OCI-LY3 (cell line): ENCODE data around the gene PRTFDC1.
"Not testable (repeated sequence)": the region's sequence is repeated elsewhere in the genome, so short reads cannot be mapped to it uniquely, and the experiment has no call there.

ENCODE experiments used
- H2AFZ ChIP-seq: fragments of 200-600, 300-600 bp; shearing (Covaris generic); 2 replicates; pipeline ENCODE4 v1.6.0; 2014; ENCODE audit warnings: antibody characterized with exemption, low read depth, low read length
- H3K27ac ChIP-seq: fragments of 200-600, 300-600 bp; sonication (generic); 2 replicates; pipeline ENCODE4 v1.5.1; 2014; ENCODE audit warnings: mild to moderate bottlenecking, low read length, moderate library complexity, mixed read lengths
- H3K27me3 ChIP-seq: fragments of 200-600, 300-600 bp; sonication (generic); 2 replicates; pipeline ENCODE4 v1.6.1; 2014; ENCODE audit warnings: low read depth, low read length, mixed read lengths
- H3K36me3 ChIP-seq: fragments of 200-600, 300-600 bp; sonication (generic); replicated peaks from 2 replicates; pipeline ENCODE3; 2014; ENCODE audit warnings: low read depth, low read length, mixed read lengths
- H3K4me1 ChIP-seq: fragments of 300-600, 200-600 bp; sonication (generic); 2 replicates; pipeline ENCODE4 v1.6.1; 2014; ENCODE audit warnings: low read length, mixed read lengths
- H3K4me2 ChIP-seq: fragments of 200-600, 300-600 bp; sonication (generic); 2 replicates; pipeline ENCODE4 v1.6.1; 2014; ENCODE audit warnings: low read length, mixed read lengths
- H3K4me3 ChIP-seq: fragments of 300-600, 200-600 bp; sonication (generic); 2 replicates; pipeline ENCODE4 v1.5.1; 2014; ENCODE audit warnings: antibody characterized with exemption, mild to moderate bottlenecking, low read length, moderate library complexity
- H3K79me2 ChIP-seq: fragments of 300-600, 200-600 bp; shearing (Covaris generic); 2 replicates; pipeline ENCODE4 v1.6.1; 2014; ENCODE audit warnings: mild to moderate bottlenecking, low read length, mixed read lengths
- H3K9ac ChIP-seq: fragments of 300-600, 200-600 bp; shearing (Covaris generic); 2 replicates; pipeline ENCODE4 v1.6.0; 2014; ENCODE audit warnings: mild to moderate bottlenecking, low read length, moderate library complexity
- H3K9me3 ChIP-seq: fragments of 200-600, 300-600 bp; shearing (Covaris generic); 2 replicates; pipeline ENCODE4 v1.6.1; 2014; ENCODE audit warnings: low read length, mixed read lengths; ENCODE audit not compliant: insufficient read depth
- H4K20me1 ChIP-seq: fragments of 200-600, 300-600 bp; sonication (generic); 2 replicates; pipeline ENCODE4 v1.6.1; 2016; ENCODE audit warnings: low read length, mixed read lengths; ENCODE audit not compliant: insufficient read depth
- CTCF ChIP-seq: fragments of 200-600, 300-600 bp; sonication (generic); IDR thresholded peaks from 2 replicates; pipeline ENCODE4 v1.5.1; 2014; ENCODE audit warnings: antibody characterized with exemption, low read length, low read depth
- EZH2phosphoT487 ChIP-seq: fragments of 200-600 bp; shearing (Covaris generic); IDR thresholded peaks from 2 replicates; pipeline ENCODE4 v1.6.1; 2018; ENCODE audit warnings: antibody characterized with exemption, mixed run types, low read depth

Gene PRTFDC1

GRCh38 chr10:24971374-24971773, 19.0 kb upstream of the PRTFDC1 start:
- Histone ChIP-seq H3K27ac (no peak overlapping the region), H3K9ac (no peak overlapping the region), H3K4me3 (no peak overlapping the region), H3K9me3 (no peaks in the 10 kb centered on the region), H3K4me2 (no peak overlapping the region), H3K79me2 (no peaks in the 10 kb centered on the region), H2AFZ (no peak overlapping the region), H3K27me3 (no peaks in the 10 kb centered on the region), H3K36me3 (no peaks in the 10 kb centered on the region), H4K20me1 (no peaks in the 10 kb centered on the region), H3K4me1 (no peaks in the 10 kb centered on the region)
- no peak for TF ChIP-seq EZH2phosphoT487
- TF ChIP-seq CTCF = no peak

GRCh38 chr10:24969841-24970281, 17.5 kb upstream of the PRTFDC1 start:
- Histone ChIP-seq H3K4me2 (no peak overlapping the region), H3K4me3 (no peak overlapping the region), H3K9ac (no peak overlapping the region), H4K20me1 (no peaks in the 10 kb centered on the region), H2AFZ (no peak overlapping the region), H3K4me1 (no peaks in the 10 kb centered on the region), H3K9me3 (no peaks in the 10 kb centered on the region), H3K27ac (no peak overlapping the region), H3K27me3 (no peaks in the 10 kb centered on the region), H3K79me2 (no peaks in the 10 kb centered on the region), H3K36me3 (no peaks in the 10 kb centered on the region)
- TF ChIP-seq CTCF (no peak), EZH2phosphoT487 (no peak)

- H3K27ac ChIP-seq, H3K4me1 ChIP-seq, H3K4me2 ChIP-seq, H3K79me2 ChIP-seq, H3K27me3 ChIP-seq, H4K20me1 ChIP-seq, H3K9ac ChIP-seq, H3K4me3 ChIP-seq, H3K9me3 ChIP-seq, H2AFZ ChIP-seq, H3K36me3 ChIP-seq: not testable (repeated sequence)
Measured at GRCh38 chr10:24968951-24969350, 16.5 kb upstream of the PRTFDC1 start.

- Histone ChIP-seq H3K79me2 (no peaks in the 10 kb centered on the region), H3K27me3 (no peaks in the 10 kb centered on the region), H4K20me1 (no peaks in the 10 kb centered on the region), H3K9me3 (no peaks in the 10 kb centered on the region), H3K27ac (no peak overlapping the region), H3K4me3 (no peak overlapping the region), H3K4me2 (no peak overlapping the region), H3K36me3 (no peaks in the 10 kb centered on the region), H3K4me1 (no peaks in the 10 kb centered on the region), H2AFZ (no peak overlapping the region), H3K9ac (no peak overlapping the region)
- no peak for TF ChIP-seq CTCF
- no peak for TF ChIP-seq EZH2phosphoT487
Measured at GRCh38 chr10:24968349-24968748, 15.9 kb upstream of the PRTFDC1 start.

- Histone ChIP-seq H3K79me2 (no peaks in the 10 kb centered on the region), H3K27ac (no peak overlapping the region), H3K36me3 (no peaks in the 10 kb centered on the region), H3K9me3 (no peaks in the 10 kb centered on the region), H3K4me3 (no peak overlapping the region), H3K4me1 (no peaks in the 10 kb centered on the region), H3K27me3 (no peaks in the 10 kb centered on the region; the same call in 1 of the 2 replicates), H2AFZ (no peak overlapping the region), H3K9ac (no peak overlapping the region), H4K20me1 (no peaks in the 10 kb centered on the region), H3K4me2 (no peak overlapping the region)
- no peak for TF ChIP-seq EZH2phosphoT487
- TF ChIP-seq CTCF = no peak
Measured at GRCh38 chr10:24966962-24967481, 14.6 kb upstream of the PRTFDC1 start.
